Measurements from ENCODE around the gene LRRC8B. TPM values are rescaled to one million over a fixed set of nuclear protein-coding genes. Genes with fewer than 3 reads are reported as not detected.

LRRC8B gene
- total and polyA plus RNA-seq, 9 of the 15 experiments (the other 6 are each of a cell fraction or from before 2014, with no cell fraction given): 4.3 to 43.7 (median 14.4) TPM

- TF ChIP-seq ATF6 (CRISPR knock-in tag; IDR thresholded peaks at IDR 0.05) (0 out of 2 replicates have a peak, but pooled peaks have one; percentile 42), ZNF24 (IDR thresholded peaks at IDR 0.05) (peak; percentile 93), KLF16 (IDR thresholded peaks at IDR 0.05) (peak; percentile 95), FIP1L1 (IDR thresholded peaks at IDR 0.05; ENCODE audit: low read depth, low read length, poor library complexity, severe bottlenecking) (no peak), ZNF79 (CRISPR knock-in tag; IDR thresholded peaks at IDR 0.05; ENCODE audit: low read depth) (no peak), NR2C2 (CRISPR knock-in tag; IDR thresholded peaks at IDR 0.05) (no peak), NR2C2 (tag; IDR thresholded peaks at IDR 0.05) (peak; percentile 78), PHF20 (IDR thresholded peaks at IDR 0.05; ENCODE audit: partially characterized antibody) (no peak), ZFP36 (IDR thresholded peaks at IDR 0.05; ENCODE audit: low read depth, low read length, partially characterized antibody) (no peak), HMGXB4 (CRISPR knock-in tag; IDR thresholded peaks at IDR 0.05) (no peak), RBM17 (IDR thresholded peaks at IDR 0.05; ENCODE audit: borderline replicate concordance, low read depth, low read length) (no peak), MIER1 (IDR thresholded peaks at IDR 0.05; ENCODE audit: low read depth) (no peak), NR2F6 (CRISPR knock-in tag; IDR thresholded peaks at IDR 0.05) (peak; percentile 80; the same call in 1 of the 2 replicates), DACH1 (IDR thresholded peaks at IDR 0.05; ENCODE audit: partially characterized antibody) (peak; percentile 5)
- TF ChIP-seq, protein P1, sequence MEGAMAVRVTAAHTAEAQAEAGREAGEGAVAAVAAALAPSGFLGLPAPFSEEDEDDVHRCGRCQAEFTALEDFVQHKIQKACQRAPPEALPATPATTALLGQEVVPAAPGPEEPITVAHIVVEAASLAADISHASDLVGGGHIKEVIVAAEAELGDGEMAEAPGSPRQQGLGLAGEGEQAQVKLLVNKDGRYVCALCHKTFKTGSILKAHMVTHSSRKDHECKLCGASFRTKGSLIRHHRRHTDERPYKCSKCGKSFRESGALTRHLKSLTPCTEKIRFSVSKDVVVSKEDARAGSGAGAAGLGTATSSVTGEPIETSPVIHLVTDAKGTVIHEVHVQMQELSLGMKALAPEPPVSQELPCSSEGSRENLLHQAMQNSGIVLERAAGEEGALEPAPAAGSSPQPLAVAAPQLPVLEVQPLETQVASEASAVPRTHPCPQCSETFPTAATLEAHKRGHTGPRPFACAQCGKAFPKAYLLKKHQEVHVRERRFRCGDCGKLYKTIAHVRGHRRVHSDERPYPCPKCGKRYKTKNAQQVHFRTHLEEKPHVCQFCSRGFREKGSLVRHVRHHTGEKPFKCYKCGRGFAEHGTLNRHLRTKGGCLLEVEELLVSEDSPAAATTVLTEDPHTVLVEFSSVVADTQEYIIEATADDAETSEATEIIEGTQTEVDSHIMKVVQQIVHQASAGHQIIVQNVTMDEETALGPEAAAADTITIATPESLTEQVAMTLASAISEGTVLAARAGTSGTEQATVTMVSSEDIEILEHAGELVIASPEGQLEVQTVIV (CRISPR knock-in tag; IDR thresholded peaks at IDR 0.05; ENCODE audit: borderline replicate concordance): no peak
- TF ChIP-seq, protein P2, sequence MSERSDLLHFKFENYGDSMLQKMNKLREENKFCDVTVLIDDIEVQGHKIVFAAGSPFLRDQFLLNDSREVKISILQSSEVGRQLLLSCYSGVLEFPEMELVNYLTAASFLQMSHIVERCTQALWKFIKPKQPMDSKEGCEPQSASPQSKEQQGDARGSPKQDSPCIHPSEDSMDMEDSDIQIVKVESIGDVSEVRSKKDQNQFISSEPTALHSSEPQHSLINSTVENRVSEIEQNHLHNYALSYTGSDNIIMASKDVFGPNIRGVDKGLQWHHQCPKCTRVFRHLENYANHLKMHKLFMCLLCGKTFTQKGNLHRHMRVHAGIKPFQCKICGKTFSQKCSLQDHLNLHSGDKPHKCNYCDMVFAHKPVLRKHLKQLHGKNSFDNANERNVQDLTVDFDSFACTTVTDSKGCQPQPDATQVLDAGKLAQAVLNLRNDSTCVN (CRISPR knock-in tag; IDR thresholded peaks at IDR 0.05): peak; percentile 96
- TF ChIP-seq, protein P3, sequence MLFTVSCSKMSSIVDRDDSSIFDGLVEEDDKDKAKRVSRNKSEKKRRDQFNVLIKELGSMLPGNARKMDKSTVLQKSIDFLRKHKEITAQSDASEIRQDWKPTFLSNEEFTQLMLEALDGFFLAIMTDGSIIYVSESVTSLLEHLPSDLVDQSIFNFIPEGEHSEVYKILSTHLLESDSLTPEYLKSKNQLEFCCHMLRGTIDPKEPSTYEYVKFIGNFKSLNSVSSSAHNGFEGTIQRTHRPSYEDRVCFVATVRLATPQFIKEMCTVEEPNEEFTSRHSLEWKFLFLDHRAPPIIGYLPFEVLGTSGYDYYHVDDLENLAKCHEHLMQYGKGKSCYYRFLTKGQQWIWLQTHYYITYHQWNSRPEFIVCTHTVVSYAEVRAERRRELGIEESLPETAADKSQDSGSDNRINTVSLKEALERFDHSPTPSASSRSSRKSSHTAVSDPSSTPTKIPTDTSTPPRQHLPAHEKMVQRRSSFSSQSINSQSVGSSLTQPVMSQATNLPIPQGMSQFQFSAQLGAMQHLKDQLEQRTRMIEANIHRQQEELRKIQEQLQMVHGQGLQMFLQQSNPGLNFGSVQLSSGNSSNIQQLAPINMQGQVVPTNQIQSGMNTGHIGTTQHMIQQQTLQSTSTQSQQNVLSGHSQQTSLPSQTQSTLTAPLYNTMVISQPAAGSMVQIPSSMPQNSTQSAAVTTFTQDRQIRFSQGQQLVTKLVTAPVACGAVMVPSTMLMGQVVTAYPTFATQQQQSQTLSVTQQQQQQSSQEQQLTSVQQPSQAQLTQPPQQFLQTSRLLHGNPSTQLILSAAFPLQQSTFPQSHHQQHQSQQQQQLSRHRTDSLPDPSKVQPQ (CRISPR knock-in tag; IDR thresholded peaks at IDR 0.05; ENCODE audit: borderline replicate concordance): no peak
Observed at GRCh38 chr1:89545264-89546038, 20.8 kb downstream of the LRRC8B start (continued).
